ENCODE results near the gene ERVMER34-1. TPM values are rescaled to one million over a fixed set of nuclear protein-coding genes. Genes with fewer than 3 reads are reported as not detected.

ERVMER34-1 gene
- total and polyA plus RNA-seq, 2 donors (not counting 3 experiments of a cell fraction or from before 2014, with no cell fraction given): 0.03 TPM; not detected in 1

DNA sequence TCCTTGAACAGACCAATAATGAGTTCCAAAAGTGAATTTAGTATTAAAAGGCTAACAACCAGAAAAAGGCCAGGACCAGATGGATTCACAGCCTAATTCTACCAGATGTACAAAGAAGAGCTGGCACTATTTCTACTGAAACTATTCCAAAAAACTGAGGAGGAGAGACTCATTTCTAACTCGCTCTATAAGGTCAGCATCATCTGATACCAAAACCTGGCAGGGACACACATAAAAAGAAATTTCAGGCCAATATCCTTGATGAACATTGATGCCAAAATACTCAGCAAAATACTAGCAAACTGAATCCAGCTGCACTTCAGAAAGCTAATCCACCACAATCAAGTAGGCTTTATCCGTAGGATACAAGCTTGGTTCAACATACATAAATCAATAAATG lies 56.3 kb downstream of the ERVMER34-1 start:
- ChIA-PET CTCF (no interaction called here), POLR2A (no interaction called here)
- no peak overlapping the region for H3K4me3 ChIP-seq (replicated peaks in 1 of 3; ENCODE audit: insufficient read depth in 1 of 3, low read depth in 1 of 3, low read length in 3 of 3)
- no peak overlapping the region for H2AFZ ChIP-seq (ENCODE audit: low read depth, low read length)
- TF ChIP-seq EZH2 (IDR thresholded peaks at IDR 0.05; ENCODE audit: borderline replicate concordance, low read depth, low read length, severe bottlenecking): no peak
- no peak for TF ChIP-seq POLR2A (IDR thresholded peaks at IDR 0.05; ENCODE audit: low read depth, low read length)
- TF ChIP-seq POLR2AphosphoS5 (IDR thresholded peaks at IDR 0.05; ENCODE audit: insufficient read depth, low read depth, low read length): no peak
- TF ChIP-seq MYC (IDR thresholded peaks at IDR 0.05; ENCODE audit: low read depth, low read length): no peak
- TF ChIP-seq, protein P1, sequence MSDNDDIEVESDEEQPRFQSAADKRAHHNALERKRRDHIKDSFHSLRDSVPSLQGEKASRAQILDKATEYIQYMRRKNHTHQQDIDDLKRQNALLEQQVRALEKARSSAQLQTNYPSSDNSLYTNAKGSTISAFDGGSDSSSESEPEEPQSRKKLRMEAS (IDR thresholded peaks at IDR 0.05; ENCODE audit: insufficient read depth, insufficient read length): no peak
- no peak for TF ChIP-seq GATA2 (IDR thresholded peaks at IDR 0.05; ENCODE audit: insufficient read depth, insufficient read length, low read depth, low read length)
- no peak for TF ChIP-seq FOS (IDR thresholded peaks at IDR 0.05; ENCODE audit: borderline replicate concordance, insufficient read depth, low read length)
- no peaks in the 10 kb centered on the region for H3K79me2 ChIP-seq (ENCODE audit: control insufficient read depth, insufficient read depth, low read length)
- H3K4me2 ChIP-seq (ENCODE audit: insufficient read depth, low read length): no peak overlapping the region
- no peak overlapping the region for H3K27ac ChIP-seq (ENCODE audit: insufficient read depth, low read depth, low read length)
- intact Hi-C loops (cut with micrococcal nuclease): no loop called here
- H3K27me3 ChIP-seq (ENCODE audit: control insufficient read depth in 2 of 2, insufficient read depth in 2 of 2, low read length in 2 of 2): peaks cover 0 to 2% of the 10 kb centered on the region in 2 experiments
- H4K20me1 ChIP-seq (replicated peaks; ENCODE audit: control insufficient read depth, extremely low read depth, insufficient read depth, low read length): no peaks in the 10 kb centered on the region
- no peak overlapping the region for H3K9ac ChIP-seq (replicated peaks; ENCODE audit: extremely low read depth, insufficient read depth, low read length)
- DNase-seq (ENCODE audit: low read depth, low spot score): no peak
- BruUV-seq (replicated peaks): no TSS peak
- dilution Hi-C loops (cut with MboI; ENCODE audit: extremely low pct_ligation_motif_present, low sequenced_read_pairs): no loop called here
- H3K36me3 ChIP-seq (ENCODE audit: control insufficient read depth in 2 of 2, extremely low read depth in 1 of 2, insufficient read depth in 2 of 2, low read length in 2 of 2): no peaks in the 10 kb centered on the region
- H3K9me3 ChIP-seq (replicated peaks; ENCODE audit: control insufficient read depth, insufficient read depth, low read length): no peaks in the 10 kb centered on the region
- no peak for FAIRE-seq
- no peaks in the 10 kb centered on the region for H3K4me1 ChIP-seq (ENCODE audit: control insufficient read depth, extremely low read depth, insufficient read depth, low read length)
- H3K9me1 ChIP-seq (replicated peaks; ENCODE audit: control insufficient read depth, extremely low read depth, insufficient read depth, low read length): no peaks in the 10 kb centered on the region

DNA sequence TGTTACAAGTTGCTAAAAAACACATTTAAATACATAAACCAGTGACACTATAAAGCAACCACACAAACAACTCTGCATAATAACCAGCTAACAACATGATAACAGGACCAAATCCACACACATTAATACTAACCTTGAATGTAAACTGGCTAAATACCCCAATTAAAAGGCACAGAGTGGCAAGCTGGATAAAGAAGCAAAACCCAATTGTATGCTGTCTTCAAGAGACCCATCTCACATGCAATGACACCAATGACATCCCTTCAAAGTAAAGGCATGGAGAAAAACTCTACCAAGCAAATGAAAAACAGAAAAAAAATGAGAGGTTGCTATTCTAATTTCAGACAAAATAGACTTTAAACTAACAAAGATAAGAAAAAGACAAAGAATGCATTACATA lies 57.7 kb downstream of the ERVMER34-1 start:
- no peak overlapping the region for H3K27ac ChIP-seq (ENCODE audit: insufficient read depth, low read depth, low read length)
- no peak overlapping the region for H2AFZ ChIP-seq (ENCODE audit: low read depth, low read length)
- H3K36me3 ChIP-seq (ENCODE audit: control insufficient read depth in 2 of 2, extremely low read depth in 1 of 2, insufficient read depth in 2 of 2, low read length in 2 of 2): no peaks in the 10 kb centered on the region
- H3K79me2 ChIP-seq (ENCODE audit: control insufficient read depth, insufficient read depth, low read length): no peaks in the 10 kb centered on the region
- FAIRE-seq (no peak), DNase-seq (ENCODE audit: low read depth, low spot score) (no peak)
- no peaks in the 10 kb centered on the region for H3K9me1 ChIP-seq (replicated peaks; ENCODE audit: control insufficient read depth, extremely low read depth, insufficient read depth, low read length)
- no peaks in the 10 kb centered on the region for H4K20me1 ChIP-seq (replicated peaks; ENCODE audit: control insufficient read depth, extremely low read depth, insufficient read depth, low read length)
- no TSS peak for BruUV-seq (replicated peaks)
- ChIA-PET CTCF (no interaction called here), POLR2A (no interaction called here)
- no peak overlapping the region for H3K4me2 ChIP-seq (ENCODE audit: insufficient read depth, low read length)
- H3K9ac ChIP-seq (replicated peaks; ENCODE audit: extremely low read depth, insufficient read depth, low read length): no peak overlapping the region
- no peak overlapping the region for H3K4me3 ChIP-seq (replicated peaks in 1 of 3; ENCODE audit: insufficient read depth in 1 of 3, low read depth in 1 of 3, low read length in 3 of 3)
- TF ChIP-seq, protein P1 (IDR thresholded peaks at IDR 0.05; ENCODE audit: insufficient read depth, insufficient read length): no peak
- no peak for TF ChIP-seq POLR2A (IDR thresholded peaks at IDR 0.05; ENCODE audit: low read depth, low read length)
- no peak for TF ChIP-seq JUN (IDR thresholded peaks at IDR 0.05; ENCODE audit: borderline replicate concordance, insufficient read depth, insufficient read length, low read depth)
- no peak for TF ChIP-seq POLR2AphosphoS5 (IDR thresholded peaks at IDR 0.05; ENCODE audit: insufficient read depth, low read depth, low read length)
- no peak for TF ChIP-seq FOS (IDR thresholded peaks at IDR 0.05; ENCODE audit: borderline replicate concordance, insufficient read depth, low read length)
- dilution Hi-C loops (cut with MboI; ENCODE audit: extremely low pct_ligation_motif_present, low sequenced_read_pairs) (no loop called here), intact Hi-C loops (cut with micrococcal nuclease) (no loop called here)
- no peaks in the 10 kb centered on the region for H3K4me1 ChIP-seq (ENCODE audit: control insufficient read depth, extremely low read depth, insufficient read depth, low read length)
- no peaks in the 10 kb centered on the region for H3K9me3 ChIP-seq (replicated peaks; ENCODE audit: control insufficient read depth, insufficient read depth, low read length)
- peaks cover 0 to 2% of the 10 kb centered on the region in 2 experiments for H3K27me3 ChIP-seq (ENCODE audit: control insufficient read depth in 2 of 2, insufficient read depth in 2 of 2, low read length in 2 of 2)

Small RNA genes within 50 kb of the gene (microRNA-seq; reads per million reads assigned to microRNA genes)
- gene MIR4449 (ENCODE audit: borderline number of aligned reads, borderline replicate concordance): 6.5 reads per million, percentile 17 among the genes with 10 or more reads in this experiment

Small RNA genes within 50 kb of the gene (small RNA-seq; reads per million reads assigned to genes)
- gene MIR4449 (ENCODE audit: insufficient read depth, insufficient read length, low read depth, low replicate concordance) (1.5 reads per million), gene RF00019 (ENCODE audit: insufficient read depth, insufficient read length, low read depth, low replicate concordance) (not detected), gene RF00568 (ENCODE audit: insufficient read depth, insufficient read length, low read depth, low replicate concordance) (not detected), gene SNORA26 (ENCODE audit: insufficient read depth, insufficient read length, low read depth, low replicate concordance) (36.6 reads per million, percentile 89 among the genes with 10 or more reads in this experiment)

Other genes starting within 250 kb of the ERVMER34-1 start
- gene USP46, start 92.1 kb downstream of the ERVMER34-1 start, total RNA-seq: 23.3 and 23.7 TPM in 2 replicates
- gene USP46, start 92.1 kb downstream of the ERVMER34-1 start, polyA plus RNA-seq: 3.8 and 5.2 TPM in 2 replicates
- not detected in 2 replicates for gene RASL11B, start 110.9 kb upstream of the ERVMER34-1 start, total RNA-seq
- 0.29 and 0.83 TPM in 2 replicates for gene RASL11B, start 110.9 kb upstream of the ERVMER34-1 start, polyA plus RNA-seq

Data from endothelial cell of umbilical vein (primary cell).